HepG2 (cell line): Measurements from ENCODE around the gene TRMT5. TPM values are rescaled to one million over a fixed set of nuclear protein-coding genes. Genes with fewer than 3 reads are reported as not detected.

Experiments used
- ATAC-seq: fragments of 200-7000 bp; cut with Tn5 transposase; 3 replicates; pipeline ENCODE4 v1.9.1; 2020; ENCODE audit warnings: mild to moderate bottlenecking, moderate library complexity
- BruUV-seq: library from RNA; stranded (reverse); fragments of 400-500 nt; replicated peaks from 2 replicates; lab custom pipeline; 2021; lab: Mats Ljungman, UMichigan
- CTCF ChIA-PET: fragments of 300-600 bp; formaldehyde crosslinking; extraction: SDS; loops from one replicate; lab custom pipeline; 2021; ENCODE audit warnings: low total read pairs, inconsistent platforms, low intra/inter-chr PET ratio; lab: Yijun Ruan, JAX
- POLR2A ChIA-PET: fragments of 350-600 bp; sonication (Branson Sonifier 250); formaldehyde crosslinking; loops from one replicate; lab custom pipeline; 2020; ENCODE audit warnings: antibody characterized with exemption, inconsistent platforms; lab: Yijun Ruan, JAX
- DNase-seq: peaks from one replicate; pipeline ENCODE4 v3.0.0-alpha.2; 2015; ENCODE audit warnings: low spot score
- FAIRE-seq: peaks from 3 replicates; lab custom pipeline; 2011; peaks lifted over from hg19 to GRCh38; lab: Jason Lieb, UNC
- H2AFZ ChIP-seq: one replicate; pipeline ENCODE4 v1.6.1; 2011; ENCODE audit warnings: low read length, inconsistent platforms
- H3K27ac ChIP-seq: fragments of 300-600 bp; 3 replicates; pipeline ENCODE4 v1.8.0; 2011; ENCODE audit warnings: mixed run types, mild to moderate bottlenecking, mixed read lengths, low read length, inconsistent platforms; ENCODE audit not compliant: insufficient read depth; ENCODE audit errors: extremely low read length
- H3K27me3 ChIP-seq, 2 experiments: fragments of 200-600 bp in 1 of 2; 2 replicates in 1 of 2; 3 replicates in 1 of 2; pipeline versions ENCODE4 v1.6.0 to v1.8.0; 2011; ENCODE audit warnings: low read length in 2 of 2, mild to moderate bottlenecking in 2 of 2, moderate library complexity in 2 of 2, inconsistent platforms in 1 of 2; ENCODE audit not compliant: insufficient read depth in 2 of 2, control insufficient read depth in 1 of 2
- H3K36me3 ChIP-seq, 2 experiments: fragments of 200-600 bp in 1 of 2; replicated peaks in 1 of 2; 2 replicates in 1 of 2; 3 replicates in 1 of 2; pipeline versions ENCODE4 v1.5.1 to v1.8.0; 2011; ENCODE audit warnings: low read length in 2 of 2, inconsistent platforms in 1 of 2; ENCODE audit not compliant: insufficient read depth in 2 of 2, control insufficient read depth in 1 of 2
- H3K4me1 ChIP-seq: 2 replicates; pipeline ENCODE4 v1.5.1; 2012; ENCODE audit warnings: low read length, inconsistent platforms; ENCODE audit not compliant: insufficient read depth
- H3K4me2 ChIP-seq: 2 replicates; pipeline ENCODE4 v1.6.0; 2011; ENCODE audit warnings: low read depth, low read length, inconsistent platforms
- H3K4me3 ChIP-seq, 3 experiments: fragments of 200-600 bp in 1 of 3; sonication (generic), shearing (Covaris generic) in 1 of 3; replicated peaks in 1 of 3; 2 replicates each; pipeline ENCODE4 v1.5.1; 2011 to 2016; ENCODE audit warnings: low read length in 3 of 3, inconsistent platforms in 2 of 3, low read depth in 2 of 3, mild to moderate bottlenecking in 2 of 3, control low read depth in 1 of 3, mixed read lengths in 1 of 3; ENCODE audit not compliant: insufficient read depth in 1 of 3
- H3K79me2 ChIP-seq: one replicate; pipeline ENCODE4 v1.6.1; 2011; ENCODE audit warnings: low read length, inconsistent platforms; ENCODE audit not compliant: insufficient read depth
- H3K9ac ChIP-seq: 2 replicates; pipeline ENCODE4 v1.6.0; 2011; ENCODE audit warnings: mild to moderate bottlenecking, low read depth, low read length, inconsistent platforms; ENCODE audit not compliant: insufficient read depth
- H3K9me3 ChIP-seq: 2 replicates; pipeline ENCODE4 v1.5.1; 2012; ENCODE audit warnings: mild to moderate bottlenecking, low read length
- H4K20me1 ChIP-seq: 2 replicates; pipeline ENCODE4 v1.6.0; 2011; ENCODE audit warnings: inconsistent platforms, mild to moderate bottlenecking, low read length, moderate library complexity; ENCODE audit not compliant: insufficient read depth
- ISL2 ChIP-seq: sonication (generic); formaldehyde crosslinking; IDR thresholded peaks from 2 replicates; pipeline ENCODE4 v1.5.0; 2020; ENCODE audit warnings: missing genetic modification reagents
- KDM2A ChIP-seq: sonication (generic); formaldehyde crosslinking; IDR thresholded peaks from 2 replicates; pipeline ENCODE4 v1.4.0; 2020; ENCODE audit warnings: low read depth, missing genetic modification reagents, borderline replicate concordance
- RELA ChIP-seq: sonication (generic); formaldehyde crosslinking; IDR thresholded peaks from 2 replicates; pipeline ENCODE4 v1.4.0; 2020; ENCODE audit warnings: missing genetic modification reagents
- SRSF1 ChIP-seq: fragments of 200-400 bp; formaldehyde crosslinking; optimal IDR thresholded peaks from 2 replicates; pipeline ENCODE3; 2017; ENCODE audit warnings: mild to moderate bottlenecking, low read depth, low read length, moderate library complexity
- ZNF34 ChIP-seq: sonication (generic); formaldehyde crosslinking; IDR thresholded peaks from 2 replicates; pipeline ENCODE4 v1.4.0; 2020; ENCODE audit warnings: mild to moderate bottlenecking, missing genetic modification reagents, borderline replicate concordance
- ZNF768 ChIP-seq: sonication (generic); formaldehyde crosslinking; IDR thresholded peaks from 2 replicates; pipeline ENCODE4 v1.4.0; 2020; ENCODE audit warnings: missing genetic modification reagents
- ZNF781 ChIP-seq: sonication (generic); formaldehyde crosslinking; IDR thresholded peaks from 2 replicates; pipeline ENCODE4 v1.5.1; 2020; ENCODE audit warnings: borderline replicate concordance, mild to moderate bottlenecking, missing genetic modification reagents; ENCODE audit errors: not compliant biosample characterization
- WGBS: methylation state at CpG from one replicate; pipeline ENCODE4 v1.1.6; 2017; ENCODE audit warnings: low lambda C conversion rate; 5-methylcytosine and 5-hydroxymethylcytosine counted together
- in situ Hi-C: cut with HindIII; loops from 2 replicates; pipeline ENCODE4 v1.10.0; 2017; ENCODE audit warnings: low pct_unique_long_range_greater_than_20kb; ENCODE audit not compliant: extremely low pct_ligation_motif_present
- intact Hi-C: fragments of 100-400 bp; cut with micrococcal nuclease; formaldehyde crosslinking; loops from one replicate; pipeline ENCODE4 v1.10.0; 2022; ENCODE audit not compliant: unreplicated experiment
- polyA plus RNA-seq, 8 experiments: library from polyadenylated mRNA; depleted of rRNA in 3 of 8; stranded (reverse) in 7 of 8; unstranded in 1 of 8; fragments of >200 nt; fragmentation: Illumina TruSeq in 4 of 8; extraction: Trizol in 4 of 8; gene quantifications; 2 replicates each; pipeline versions ENCODE4 v1.2.1 to v1.2.3, GENCODE V29; 2011 to 2016; ENCODE audit warnings: low read depth in 4 of 8, missing spikeins in 1 of 8, mixed read lengths in 1 of 8; ENCODE audit not compliant: insufficient read depth in 1 of 8
- total RNA-seq, 5 experiments: library from RNA; depleted of rRNA; stranded (reverse); fragments of >200 nt; fragmentation: Illumina TruSeq; extraction: Trizol; gene quantifications; 2 replicates each; pipeline ENCODE4 v1.2.3, GENCODE V29; 2016; ENCODE audit warnings: low read depth in 1 of 5
- TF ChIP-seq, protein P1 (sequence below): sonication (generic); formaldehyde crosslinking; IDR thresholded peaks from 2 replicates; pipeline ENCODE4 v1.5.0; 2020; ENCODE audit warnings: mild to moderate bottlenecking, missing genetic modification reagents

TRMT5 gene
- total and polyA plus RNA-seq, 2 of the 13 experiments (the other 11 are each of a cell fraction or from before 2014, with no cell fraction given): 3.6 to 16.0 TPM

- no TSS peak for BruUV-seq
- ATAC-seq: no peak
- Histone ChIP-seq H3K9me3 (no peaks in the 10 kb centered on the region), H2AFZ (no peak overlapping the region), H3K36me3 (peaks cover 1 to 13% of the 10 kb centered on the region in 2 experiments; a peak in 4 of 5 replicates), H3K4me2 (no peak overlapping the region), H3K27ac (no peak overlapping the region), H3K4me1 (peaks cover 9% of the 10 kb centered on the region), H3K4me3 (no peak overlapping the region), H3K79me2 (no peaks in the 10 kb centered on the region), H3K27me3 (no peaks in the 10 kb centered on the region), H4K20me1 (no peaks in the 10 kb centered on the region), H3K9ac (no peak overlapping the region)
- FAIRE-seq: no peak
- TF ChIP-seq SRSF1: no peak
- no peak for TF ChIP-seq RELA (CRISPR knock-in tag)
- TF ChIP-seq, protein P1, sequence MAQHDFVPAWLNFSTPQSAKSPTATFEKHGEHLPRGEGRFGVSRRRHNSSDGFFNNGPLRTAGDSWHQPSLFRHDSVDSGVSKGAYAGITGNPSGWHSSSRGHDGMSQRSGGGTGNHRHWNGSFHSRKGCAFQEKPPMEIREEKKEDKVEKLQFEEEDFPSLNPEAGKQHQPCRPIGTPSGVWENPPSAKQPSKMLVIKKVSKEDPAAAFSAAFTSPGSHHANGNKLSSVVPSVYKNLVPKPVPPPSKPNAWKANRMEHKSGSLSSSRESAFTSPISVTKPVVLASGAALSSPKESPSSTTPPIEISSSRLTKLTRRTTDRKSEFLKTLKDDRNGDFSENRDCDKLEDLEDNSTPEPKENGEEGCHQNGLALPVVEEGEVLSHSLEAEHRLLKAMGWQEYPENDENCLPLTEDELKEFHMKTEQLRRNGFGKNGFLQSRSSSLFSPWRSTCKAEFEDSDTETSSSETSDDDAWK (CRISPR knock-in tag): no peak
- TF ChIP-seq ZNF34 (CRISPR knock-in tag): no peak
- no peak for TF ChIP-seq KDM2A (CRISPR knock-in tag)
- TF ChIP-seq ISL2 (CRISPR knock-in tag): no peak
- no peak for TF ChIP-seq ZNF768 (CRISPR knock-in tag)
- TF ChIP-seq ZNF781 (CRISPR knock-in tag): no peak
- in situ Hi-C loops (no loop called here), intact Hi-C loops (no loop called here)
- DNase-seq: no peak
- ChIA-PET CTCF (no interaction called here), POLR2A (no interaction called here)
- WGBS: 93% methylated on average over 3 of the region's 3 CpGs
Observed at GRCh38 chr14:60973070-60973469, 7.8 kb downstream of the TRMT5 start.
